ENCODE results near the gene F8. TPM values are rescaled to one million over a fixed set of nuclear protein-coding genes. Genes with fewer than 3 reads are reported as not detected.

The F8 gene
- total and polyA plus RNA-seq, 9 of the 15 experiments (the other 6 are each of a cell fraction or from before 2014, with no cell fraction given): 0.41 to 3.8 (median 0.91) TPM

DNA sequence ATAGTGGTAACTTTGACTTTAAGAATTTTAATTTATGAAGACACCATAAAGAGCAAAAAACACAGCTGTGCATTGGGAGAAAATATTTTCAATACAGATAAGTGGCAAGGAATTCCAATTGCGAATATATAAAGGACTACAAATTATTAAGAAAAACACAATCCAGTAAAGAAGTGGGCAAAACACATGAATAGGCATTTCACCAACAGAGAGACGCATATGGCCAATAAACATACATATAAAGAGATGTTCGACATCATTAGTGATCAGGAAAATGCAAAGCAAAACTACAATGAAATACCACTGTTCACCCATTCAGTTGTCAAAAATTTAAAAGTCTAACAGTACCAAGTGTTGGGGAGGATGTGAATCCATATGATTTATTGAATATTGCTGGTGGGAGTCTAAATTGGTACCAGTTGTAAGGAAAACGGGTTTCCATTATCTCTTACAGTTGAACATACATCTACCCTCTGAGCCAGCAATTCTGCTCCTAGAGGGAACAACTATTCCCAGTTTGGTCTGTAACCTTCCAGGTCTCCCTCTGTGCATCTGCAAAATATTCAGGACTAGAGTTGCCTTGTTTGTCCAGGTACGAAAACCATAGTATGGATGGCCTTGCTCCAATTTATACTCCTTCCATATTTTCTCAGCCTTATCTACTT is 215.6 kb downstream of the F8 start:
- Histone ChIP-seq H3K27ac (ENCODE audit: extremely low read depth, low read depth, low read length) (no peak overlapping the region; the same call in 2 of the 3 replicates), H3K4me2 (ENCODE audit: insufficient read depth, low read length) (no peak overlapping the region), H3K36me3 (ENCODE audit: control insufficient read depth, insufficient read depth, low read length) (peaks cover 20% of the 10 kb centered on the region), H3K4me1 (replicated peaks in 1 of 2; ENCODE audit: control insufficient read depth in 2 of 2, insufficient read depth in 2 of 2, low read length in 2 of 2) (peaks cover 4 to 13% of the 10 kb centered on the region in 2 experiments), H2AFZ (ENCODE audit: low read depth, low read length) (no peak overlapping the region), H3K27me3 (ENCODE audit: control insufficient read depth in 2 of 2, insufficient read depth in 2 of 2, low read length in 2 of 2) (no peaks in the 10 kb centered on the region), H3K9ac (ENCODE audit: insufficient read depth in 1 of 2, low read depth in 2 of 2, low read length in 2 of 2) (no peak overlapping the region), H3K9me3 (replicated peaks; ENCODE audit: control insufficient read depth, insufficient read depth, low read depth, low read length) (0 out of 2 replicates have a peak, but pooled peaks cover 6% of the 10 kb centered on the region), H3K9me1 (ENCODE audit: control insufficient read depth, insufficient read depth, low read length) (no peaks in the 10 kb centered on the region), H4K20me1 (replicated peaks; ENCODE audit: control insufficient read depth, insufficient read depth, low read length) (0 out of 2 replicates have a peak, but pooled peaks cover 12% of the 10 kb centered on the region), H3K79me2 (ENCODE audit: control insufficient read depth, insufficient read depth, low read length) (peaks cover 40% of the 10 kb centered on the region), H3K4me3 (no peak overlapping the region)
- DNase-seq (ENCODE audit: extremely low read depth in 1 of 4, low spot score in 3 of 4) (no peak), ATAC-seq (no peak), FAIRE-seq (no peak)
- WGBS (ENCODE audit: insufficient coverage, low coverage, missing lambda C conversion rate): 86% methylated on average over 5 of the region's 5 CpGs
- CTCF ChIA-PET (ENCODE audit: low intra/inter-chr PET ratio): no interaction called here
- in situ Hi-C loops (cut with MboI) (no loop called here), intact Hi-C loops (cut with micrococcal nuclease) (no loop called here)
- BruUV-seq (replicated peaks): no TSS peak
- POLR2A ChIA-PET: no interaction called here
- TF ChIP-seq TGIF2 (CRISPR knock-in tag; IDR thresholded peaks at IDR 0.05): no peak
- no peak for TF ChIP-seq RBM34 (IDR thresholded peaks at IDR 0.05; ENCODE audit: borderline replicate concordance, insufficient read depth, low read length)
- no peak for TF ChIP-seq GATA2 (CRISPR knock-in tag; IDR thresholded peaks at IDR 0.05)
- TF ChIP-seq AFF1 (IDR thresholded peaks at IDR 0.05; ENCODE audit: low read depth in 1 of 2, partially characterized antibody in 2 of 2): peak in 1 of 2 experiments; percentile 97
- TF ChIP-seq ZNF347 (CRISPR knock-in tag; IDR thresholded peaks at IDR 0.05; ENCODE audit: low read depth): no peak
- no peak for TF ChIP-seq E2F3 (CRISPR knock-in tag; IDR thresholded peaks at IDR 0.05)
- TF ChIP-seq TRIM24 (IDR thresholded peaks at IDR 0.05): peak; percentile 22 to 39; a peak in 2 of 4 replicates
- TF ChIP-seq, protein P1, sequence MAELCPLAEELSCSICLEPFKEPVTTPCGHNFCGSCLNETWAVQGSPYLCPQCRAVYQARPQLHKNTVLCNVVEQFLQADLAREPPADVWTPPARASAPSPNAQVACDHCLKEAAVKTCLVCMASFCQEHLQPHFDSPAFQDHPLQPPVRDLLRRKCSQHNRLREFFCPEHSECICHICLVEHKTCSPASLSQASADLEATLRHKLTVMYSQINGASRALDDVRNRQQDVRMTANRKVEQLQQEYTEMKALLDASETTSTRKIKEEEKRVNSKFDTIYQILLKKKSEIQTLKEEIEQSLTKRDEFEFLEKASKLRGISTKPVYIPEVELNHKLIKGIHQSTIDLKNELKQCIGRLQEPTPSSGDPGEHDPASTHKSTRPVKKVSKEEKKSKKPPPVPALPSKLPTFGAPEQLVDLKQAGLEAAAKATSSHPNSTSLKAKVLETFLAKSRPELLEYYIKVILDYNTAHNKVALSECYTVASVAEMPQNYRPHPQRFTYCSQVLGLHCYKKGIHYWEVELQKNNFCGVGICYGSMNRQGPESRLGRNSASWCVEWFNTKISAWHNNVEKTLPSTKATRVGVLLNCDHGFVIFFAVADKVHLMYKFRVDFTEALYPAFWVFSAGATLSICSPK (IDR thresholded peaks at IDR 0.05; ENCODE audit: borderline replicate concordance): no peak
- TF ChIP-seq ARID2 (IDR thresholded peaks at IDR 0.05): no peak
- TF ChIP-seq CBX1 (IDR thresholded peaks at IDR 0.05; ENCODE audit: low read depth): no peak
- TF ChIP-seq SAP30 (IDR thresholded peaks at IDR 0.05; ENCODE audit: borderline replicate concordance, insufficient read depth, low read depth, low read length, poor library complexity, severe bottlenecking): no peak

All from K562 (cell line).